ENCODE data around the gene FBXL7.

Gene FBXL7

GRCh38 chr5:15615859-15616258, 115.9 kb downstream of the FBXL7 start:
- DNase-seq (ENCODE audit: low spot score), result no peak

GRCh38 chr5:15618938-15619337, 119.0 kb downstream of the FBXL7 start:
- no peak for DNase-seq (ENCODE audit: low spot score)

GRCh38 chr5:15620501-15620900, 120.5 kb downstream of the FBXL7 start:
- DNase-seq (ENCODE audit: low spot score), result peak; percentile 91

- peak; percentile 6 for DNase-seq (ENCODE audit: low spot score)
Measured at GRCh38 chr5:15621094-15621493, 121.1 kb downstream of the FBXL7 start.

- no peak for DNase-seq (ENCODE audit: low spot score)
Measured at GRCh38 chr5:15623794-15624193, 123.8 kb downstream of the FBXL7 start.

- no peak for DNase-seq (ENCODE audit: low spot score)
Measured at GRCh38 chr5:15627109-15627508, 127.1 kb downstream of the FBXL7 start.

- no peak for DNase-seq (ENCODE audit: low spot score)
Measured at GRCh38 chr5:15627647-15628046, 127.7 kb downstream of the FBXL7 start.

GRCh38 chr5:15630441-15630840, 130.5 kb downstream of the FBXL7 start:
- DNase-seq (ENCODE audit: low spot score), result no peak

GRCh38 chr5:15634591-15635288, 134.8 kb downstream of the FBXL7 start:
- DNase-seq (ENCODE audit: low spot score), result peak; percentile 66

GRCh38 chr5:15635289-15635616, 135.3 kb downstream of the FBXL7 start:
- DNase-seq (ENCODE audit: low spot score), result no peak

- DNase-seq (ENCODE audit: low spot score), result no peak
Measured at GRCh38 chr5:15637345-15637744, 137.4 kb downstream of the FBXL7 start.

GRCh38 chr5:15637886-15638285, 137.9 kb downstream of the FBXL7 start:
- no peak for DNase-seq (ENCODE audit: low spot score)

- no peak for DNase-seq (ENCODE audit: low spot score)
Measured at GRCh38 chr5:15638296-15638695, 138.3 kb downstream of the FBXL7 start.

- no peak for DNase-seq (ENCODE audit: low spot score)
Measured at GRCh38 chr5:15639288-15639687, 139.3 kb downstream of the FBXL7 start.

- DNase-seq (ENCODE audit: low spot score), result no peak
Measured at GRCh38 chr5:15640116-15640515, 140.1 kb downstream of the FBXL7 start.

- DNase-seq (ENCODE audit: low spot score), result no peak
Measured at GRCh38 chr5:15643731-15644130, 143.8 kb downstream of the FBXL7 start.

- no peak for DNase-seq (ENCODE audit: low spot score)
Measured at GRCh38 chr5:15645381-15646160, 145.6 kb downstream of the FBXL7 start.

- no peak for DNase-seq (ENCODE audit: low spot score)
Measured at GRCh38 chr5:15646371-15646770, 146.4 kb downstream of the FBXL7 start.

- DNase-seq (ENCODE audit: low spot score), result no peak
Measured at GRCh38 chr5:15647251-15647650, 147.3 kb downstream of the FBXL7 start.

GRCh38 chr5:15650266-15650665, 150.3 kb downstream of the FBXL7 start:
- DNase-seq (ENCODE audit: low spot score), result no peak

GRCh38 chr5:15654779-15655178, 154.8 kb downstream of the FBXL7 start:
- no peak for DNase-seq (ENCODE audit: low spot score)

GRCh38 chr5:15655683-15656082, 155.7 kb downstream of the FBXL7 start:
- DNase-seq (ENCODE audit: low spot score), result no peak

GRCh38 chr5:15664961-15665360, 165.0 kb downstream of the FBXL7 start:
- DNase-seq (ENCODE audit: low spot score), result no peak

- DNase-seq (ENCODE audit: low spot score), result no peak
Measured at GRCh38 chr5:15669826-15670225, 169.8 kb downstream of the FBXL7 start.

Measured in COLO829 (cell line).